WTC11 (cell line): Measurements from ENCODE around the gene AHRR. TPM values are rescaled to one million over a fixed set of nuclear protein-coding genes. Genes with fewer than 3 reads are reported as not detected.

Source experiments
- ATAC-seq: fragments of 200-7000 bp; cut with Tn5 transposase; 2 replicates; pipeline ENCODE4 v1.10.0; 2021; ENCODE audit warnings: mild to moderate bottlenecking, moderate library complexity
- CTCF ChIA-PET: fragments of 300-600 bp; sonication (Branson Sonifier 250); formaldehyde crosslinking; loops from one replicate; lab custom pipeline; 2021; ENCODE audit warnings: antibody characterized with exemption; lab: Charles Lee
- POLR2A ChIA-PET: fragments of 350-600 bp; sonication (Branson Sonifier 250); formaldehyde crosslinking; loops from one replicate; lab custom pipeline; 2021; ENCODE audit warnings: antibody characterized with exemption; lab: Charles Lee
- DNase-seq: peaks from one replicate; pipeline ENCODE4 v3.0.0; 2021; ENCODE audit warnings: low spot score
- H3K27ac Mint-ChIP-seq: 2 replicates; pipeline ENCODE4 v1.8.0; 2021; ENCODE audit warnings: mixed read lengths
- H3K27me3 Mint-ChIP-seq: 2 replicates; pipeline ENCODE4 v1.8.0; 2021; ENCODE audit warnings: low read depth, mild to moderate bottlenecking, moderate library complexity, mixed read lengths
- H3K36me3 Mint-ChIP-seq: 2 replicates; pipeline ENCODE4 v1.8.0; 2021; ENCODE audit warnings: mixed read lengths
- H3K4me1 Mint-ChIP-seq: 2 replicates; pipeline ENCODE4 v1.8.0; 2022; ENCODE audit warnings: mixed read lengths
- H3K4me3 Mint-ChIP-seq: 2 replicates; pipeline ENCODE4 v1.8.0; 2021; ENCODE audit warnings: mild to moderate bottlenecking, moderate library complexity, mixed read lengths
- H3K9me3 Mint-ChIP-seq: 2 replicates; pipeline ENCODE4 v1.8.0; 2021; ENCODE audit warnings: mixed read lengths
- E2F1 ChIP-seq: sonication (generic); formaldehyde crosslinking; IDR thresholded peaks from 2 replicates; pipeline ENCODE4 v1.8.0; 2022; ENCODE audit warnings: mild to moderate bottlenecking, missing genetic modification reagents
- EMX1 ChIP-seq: fragments of 250-450 bp; sonication (Bioruptor Pico); IDR thresholded peaks from 2 replicates; pipeline ENCODE4 v1.8.0; 2021; ENCODE audit warnings: mild to moderate bottlenecking
- ERG ChIP-seq: fragments of 250-450 bp; sonication (Bioruptor Pico); IDR thresholded peaks from 2 replicates; pipeline ENCODE4 v1.8.0; 2021; ENCODE audit warnings: mild to moderate bottlenecking
- ETV6 ChIP-seq: sonication (generic); formaldehyde crosslinking; IDR thresholded peaks from 2 replicates; pipeline ENCODE4 v1.8.1; 2022; ENCODE audit warnings: mild to moderate bottlenecking, missing genetic modification reagents
- GTF2I ChIP-seq: fragments of 250-450 bp; sonication (Bioruptor Pico); conservative IDR thresholded peaks from 2 replicates; pipeline ENCODE4 v1.4.0; 2021; ENCODE audit warnings: mild to moderate bottlenecking
- IRF1 ChIP-seq: sonication (generic); formaldehyde crosslinking; IDR thresholded peaks from 2 replicates; pipeline ENCODE4 v1.8.0; 2023; ENCODE audit warnings: missing genetic modification reagents
- KAT7 ChIP-seq: sonication (generic); formaldehyde crosslinking; IDR thresholded peaks from 2 replicates; pipeline ENCODE4 v1.8.1; 2023; ENCODE audit warnings: missing genetic modification reagents, mild to moderate bottlenecking, borderline replicate concordance
- NR3C1 ChIP-seq: sonication (generic); formaldehyde crosslinking; conservative IDR thresholded peaks from 2 replicates; pipeline ENCODE4 v1.8.1; 2023; ENCODE audit warnings: low read depth, mild to moderate bottlenecking, missing genetic modification reagents
- SMAD4 ChIP-seq: sonication (generic); formaldehyde crosslinking; IDR thresholded peaks from 2 replicates; pipeline ENCODE4 v1.8.0; 2022; ENCODE audit warnings: mild to moderate bottlenecking, missing genetic modification reagents
- STAT6 ChIP-seq: sonication (generic); formaldehyde crosslinking; conservative IDR thresholded peaks from 2 replicates; pipeline ENCODE4 v1.8.1; 2023; ENCODE audit warnings: mild to moderate bottlenecking, low read depth, missing genetic modification reagents, moderate library complexity
- ZBTB21 ChIP-seq: sonication (generic); formaldehyde crosslinking; IDR thresholded peaks from 2 replicates; pipeline ENCODE4 v1.8.1; 2023; ENCODE audit warnings: mild to moderate bottlenecking, missing genetic modification reagents, borderline replicate concordance
- ZNF425 ChIP-seq: fragments of 250-450 bp; sonication (Bioruptor Pico); conservative IDR thresholded peaks from 2 replicates; pipeline ENCODE4 v1.9.0; 2021; ENCODE audit warnings: mild to moderate bottlenecking
- total RNA-seq: library from RNA; stranded (reverse); gene quantifications from 3 replicates; pipeline ENCODE4 v1.2.3, GENCODE V29; 2021
- TF ChIP-seq, protein P1 (sequence below): sonication (generic); formaldehyde crosslinking; IDR thresholded peaks from 2 replicates; pipeline ENCODE4 v1.8.1; 2022; ENCODE audit warnings: missing genetic modification reagents, borderline replicate concordance
- TF ChIP-seq, protein P2 (sequence below): fragments of 200-600 bp; IDR thresholded peaks from 2 replicates; pipeline ENCODE4 v1.8.0; 2022; ENCODE audit warnings: antibody characterized with exemption
- TF ChIP-seq, protein P3 (sequence below): sonication (generic); formaldehyde crosslinking; IDR thresholded peaks from 2 replicates; pipeline ENCODE4 v1.8.1; 2023; ENCODE audit warnings: mild to moderate bottlenecking, missing genetic modification reagents
- TF ChIP-seq, protein P4 (sequence below): sonication (generic); formaldehyde crosslinking; IDR thresholded peaks from 2 replicates; pipeline ENCODE4 v1.8.1; 2023; ENCODE audit warnings: mild to moderate bottlenecking, missing genetic modification reagents, moderate library complexity

AHRR gene
- total RNA-seq, 1 experiment from 2014 or later = 4.5 TPM

DNA sequence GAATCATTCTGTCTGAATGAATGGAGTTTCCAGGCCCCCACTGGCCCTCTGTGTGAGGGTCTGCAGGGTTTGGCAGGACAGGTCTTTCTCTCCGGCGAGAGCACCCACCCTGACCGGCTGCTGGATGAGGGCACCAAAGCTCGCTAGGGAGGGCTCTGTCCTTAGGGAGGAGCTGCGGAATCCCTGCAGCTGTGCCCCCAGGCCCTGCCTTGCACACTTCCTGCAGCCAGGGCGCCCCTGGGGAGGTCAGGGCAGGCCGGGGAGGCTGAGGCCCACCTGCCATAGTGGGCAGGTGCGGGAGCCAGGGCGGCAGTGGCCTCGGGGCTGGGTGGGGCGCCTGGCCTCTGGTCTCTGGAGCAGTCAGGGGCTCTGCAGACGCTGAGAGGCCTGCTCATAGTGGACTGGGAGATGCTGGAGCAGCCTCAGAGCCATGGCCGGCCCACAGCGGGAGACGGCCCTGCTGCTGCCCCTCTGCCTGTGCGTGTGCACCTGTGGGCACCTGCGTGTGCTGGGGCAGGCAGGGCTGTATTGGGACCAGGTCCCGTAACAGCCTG is 157.5 kb downstream of the AHRR start (continued):
- TF ChIP-seq ZNF425 (CRISPR knock-in tag) (no peak), IRF1 (CRISPR knock-in tag) (no peak), E2F1 (CRISPR knock-in tag) (no peak), NR3C1 (CRISPR knock-in tag) (no peak)
- TF ChIP-seq, protein P1, sequence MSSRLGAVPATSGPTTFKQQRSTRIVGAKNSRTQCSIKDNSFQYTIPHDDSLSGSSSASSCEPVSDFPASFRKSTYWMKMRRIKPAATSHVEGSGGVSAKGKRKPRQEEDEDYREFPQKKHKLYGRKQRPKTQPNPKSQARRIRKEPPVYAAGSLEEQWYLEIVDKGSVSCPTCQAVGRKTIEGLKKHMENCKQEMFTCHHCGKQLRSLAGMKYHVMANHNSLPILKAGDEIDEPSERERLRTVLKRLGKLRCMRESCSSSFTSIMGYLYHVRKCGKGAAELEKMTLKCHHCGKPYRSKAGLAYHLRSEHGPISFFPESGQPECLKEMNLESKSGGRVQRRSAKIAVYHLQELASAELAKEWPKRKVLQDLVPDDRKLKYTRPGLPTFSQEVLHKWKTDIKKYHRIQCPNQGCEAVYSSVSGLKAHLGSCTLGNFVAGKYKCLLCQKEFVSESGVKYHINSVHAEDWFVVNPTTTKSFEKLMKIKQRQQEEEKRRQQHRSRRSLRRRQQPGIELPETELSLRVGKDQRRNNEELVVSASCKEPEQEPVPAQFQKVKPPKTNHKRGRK (CRISPR knock-in tag) = no peak
- TF ChIP-seq, protein P2, sequence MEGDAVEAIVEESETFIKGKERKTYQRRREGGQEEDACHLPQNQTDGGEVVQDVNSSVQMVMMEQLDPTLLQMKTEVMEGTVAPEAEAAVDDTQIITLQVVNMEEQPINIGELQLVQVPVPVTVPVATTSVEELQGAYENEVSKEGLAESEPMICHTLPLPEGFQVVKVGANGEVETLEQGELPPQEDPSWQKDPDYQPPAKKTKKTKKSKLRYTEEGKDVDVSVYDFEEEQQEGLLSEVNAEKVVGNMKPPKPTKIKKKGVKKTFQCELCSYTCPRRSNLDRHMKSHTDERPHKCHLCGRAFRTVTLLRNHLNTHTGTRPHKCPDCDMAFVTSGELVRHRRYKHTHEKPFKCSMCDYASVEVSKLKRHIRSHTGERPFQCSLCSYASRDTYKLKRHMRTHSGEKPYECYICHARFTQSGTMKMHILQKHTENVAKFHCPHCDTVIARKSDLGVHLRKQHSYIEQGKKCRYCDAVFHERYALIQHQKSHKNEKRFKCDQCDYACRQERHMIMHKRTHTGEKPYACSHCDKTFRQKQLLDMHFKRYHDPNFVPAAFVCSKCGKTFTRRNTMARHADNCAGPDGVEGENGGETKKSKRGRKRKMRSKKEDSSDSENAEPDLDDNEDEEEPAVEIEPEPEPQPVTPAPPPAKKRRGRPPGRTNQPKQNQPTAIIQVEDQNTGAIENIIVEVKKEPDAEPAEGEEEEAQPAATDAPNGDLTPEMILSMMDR = no peak

DNA sequence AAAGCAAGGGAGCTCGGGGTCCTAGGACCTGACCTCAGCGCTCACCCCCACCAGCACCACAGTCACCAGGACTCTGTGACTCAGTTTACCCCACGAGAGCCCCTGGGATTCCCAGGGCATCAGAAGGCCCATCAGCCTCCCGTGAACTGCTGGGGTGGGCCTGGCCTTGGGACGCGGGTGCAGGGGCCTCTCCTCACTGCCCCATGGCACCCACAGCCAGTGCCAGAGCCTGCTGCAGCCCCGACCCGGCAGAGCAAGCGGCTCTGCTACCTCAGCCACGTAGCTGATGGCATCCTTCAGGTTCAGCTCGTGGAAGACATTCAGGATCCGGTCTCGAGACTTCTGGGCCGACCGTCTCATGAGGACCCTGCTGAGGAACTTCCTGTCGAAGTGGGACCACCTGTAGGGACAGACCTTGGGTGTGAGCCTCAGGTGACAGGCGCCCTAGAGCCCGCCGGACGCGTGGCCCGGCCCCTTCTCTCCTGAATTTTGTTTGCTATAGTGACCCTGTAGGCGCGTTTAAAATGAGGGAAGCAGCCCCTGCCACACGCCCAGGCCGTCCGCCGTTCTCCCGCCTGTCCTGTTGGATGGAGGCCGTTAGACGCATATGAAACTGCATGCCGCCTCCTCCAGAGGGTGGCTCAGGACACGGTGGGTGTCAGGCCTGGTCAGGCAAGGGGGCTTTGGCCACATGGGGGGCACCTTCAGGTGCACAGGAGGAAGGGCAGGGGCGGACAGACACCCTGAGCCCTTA is 158.2 kb downstream of the AHRR start:
- no peak for DNase-seq
- ChIA-PET CTCF (interaction anchor here (1.7 kb wide), 1 partner anchor 33 kb away, joined by 6 read pairs; no protein-coding TSS in a partner anchor), POLR2A (no interaction called here)
- no peak for ATAC-seq
- Mint-ChIP-seq H3K27ac (no peak overlapping the region), H3K4me1 (peaks cover 2% of the 10 kb centered on the region; the same call in 1 of the 2 replicates), H3K9me3 (no peaks in the 10 kb centered on the region), H3K27me3 (peaks cover 35% of the 10 kb centered on the region), H3K36me3 (no peaks in the 10 kb centered on the region), H3K4me3 (no peak overlapping the region)
- TF ChIP-seq ERG (CRISPR knock-in tag) (no peak), ETV6 (no peak), ZNF425 (CRISPR knock-in tag) (no peak), GTF2I (no peak), STAT6 (CRISPR knock-in tag) (no peak), ZBTB21 (CRISPR knock-in tag) (no peak), KAT7 (CRISPR knock-in tag) (no peak), EMX1 (no peak), SMAD4 (CRISPR knock-in tag) (no peak)
- TF ChIP-seq, protein P3, sequence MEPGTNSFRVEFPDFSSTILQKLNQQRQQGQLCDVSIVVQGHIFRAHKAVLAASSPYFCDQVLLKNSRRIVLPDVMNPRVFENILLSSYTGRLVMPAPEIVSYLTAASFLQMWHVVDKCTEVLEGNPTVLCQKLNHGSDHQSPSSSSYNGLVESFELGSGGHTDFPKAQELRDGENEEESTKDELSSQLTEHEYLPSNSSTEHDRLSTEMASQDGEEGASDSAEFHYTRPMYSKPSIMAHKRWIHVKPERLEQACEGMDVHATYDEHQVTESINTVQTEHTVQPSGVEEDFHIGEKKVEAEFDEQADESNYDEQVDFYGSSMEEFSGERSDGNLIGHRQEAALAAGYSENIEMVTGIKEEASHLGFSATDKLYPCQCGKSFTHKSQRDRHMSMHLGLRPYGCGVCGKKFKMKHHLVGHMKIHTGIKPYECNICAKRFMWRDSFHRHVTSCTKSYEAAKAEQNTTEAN (CRISPR knock-in tag) = no peak
- TF ChIP-seq, protein P4, sequence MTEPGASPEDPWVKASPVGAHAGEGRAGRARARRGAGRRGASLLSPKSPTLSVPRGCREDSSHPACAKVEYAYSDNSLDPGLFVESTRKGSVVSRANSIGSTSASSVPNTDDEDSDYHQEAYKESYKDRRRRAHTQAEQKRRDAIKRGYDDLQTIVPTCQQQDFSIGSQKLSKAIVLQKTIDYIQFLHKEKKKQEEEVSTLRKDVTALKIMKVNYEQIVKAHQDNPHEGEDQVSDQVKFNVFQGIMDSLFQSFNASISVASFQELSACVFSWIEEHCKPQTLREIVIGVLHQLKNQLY (CRISPR knock-in tag) = no peak
